Psoas muscle (tissue), 8 donors: ENCODE data around the gene CFAP65. TPM values are rescaled to one million over a fixed set of nuclear protein-coding genes. Genes with fewer than 3 reads are reported as not detected.

ENCODE experiments used
- ATAC-seq, 4 donors: fragments of 200-7000 bp; cut with Tn5 transposase; one replicate each; pipeline ENCODE4 v1.9.1; 2020; ENCODE audit warnings: moderate library complexity in 3 of 4, mild to moderate bottlenecking in 2 of 4
- DNase-seq, 2 donors: peaks; one replicate each; pipeline ENCODE4 v3.0.0-alpha.2; 2020
- H3K27ac ChIP-seq: fragments of 200-600 bp; one replicate; pipeline ENCODE4 v1.8.0; 2022
- H3K27me3 ChIP-seq, 3 donors: fragments of 200-600 bp in 1 of 3; one replicate each; pipeline versions ENCODE4 v1.6.1 to v1.8.0; 2013 to 2022; ENCODE audit warnings: low read length in 2 of 3, mild to moderate bottlenecking in 2 of 3, moderate library complexity in 1 of 3; ENCODE audit not compliant: insufficient read depth in 3 of 3
- H3K36me3 ChIP-seq, 2 donors: fragments of 200-600 bp in 1 of 2; one replicate each; pipeline versions ENCODE4 v1.6.1 to v1.8.0; 2013 to 2022; ENCODE audit warnings: low read depth in 1 of 2, mild to moderate bottlenecking in 1 of 2, moderate library complexity in 1 of 2; ENCODE audit not compliant: insufficient read depth in 1 of 2
- H3K4me1 ChIP-seq: fragments of 200-600 bp; one replicate; pipeline ENCODE4 v1.8.0; 2022
- H3K4me3 ChIP-seq: fragments of 200-600 bp; one replicate; pipeline ENCODE4 v1.8.0; 2022; ENCODE audit warnings: mild to moderate bottlenecking
- H3K9me3 ChIP-seq: fragments of 200-600 bp; one replicate; pipeline ENCODE4 v1.8.0; 2022
- CTCF ChIP-seq: fragments of 200-600 bp; IDR thresholded peaks from one replicate; pipeline ENCODE4 v1.8.0; 2022; ENCODE audit warnings: antibody characterized with exemption
- WGBS, 3 donors: extraction: QIAGEN DNeasy Blood & Tissue Kit; methylation state at CpG; one replicate each; pipeline versions ENCODE4 v1.1.6 to v1.1.7; 2013; 5-methylcytosine and 5-hydroxymethylcytosine counted together
- intact Hi-C, 2 donors: fragments of 100-400 bp; cut with DNase I; formaldehyde crosslinking; loops; one replicate each; pipeline versions ENCODE4 v1.11.0 to v1.14.2; 2022
- polyA plus RNA-seq, 3 donors: library from polyadenylated mRNA; stranded (reverse); fragments of 200-250 nt; gene quantifications; one replicate each; pipeline ENCODE4 v1.2.3, GENCODE V29; 2013
- total RNA-seq, 4 donors: library from RNA; stranded (reverse); fragmentation: NEBNext Ultra II Directional in 2 of 4; extraction: Animal tissue kit (Norgen Biotek cat#: 25700) in 2 of 4; gene quantifications; one replicate each; pipeline versions ENCODE4 v1.2.1 to v1.2.4, GENCODE V29; 2021 to 2023
- donor health status: healthy with polysubstance abuse.
- donor health status: DM: no; HTN: no; CAD: no; lungs with moderate emphysema.
- donor health status: Bipolar disorder and iron deficiency.
- donor health status: healthy.
- donor health status: DM: yes; HTN: yes; CAD: no.
- donor health status: DM: no; HTN: no; CAD: no.
- donor health status: DM: no; HTN: no; CAD: no.
- donor health status: DM: yes; HTN: yes; CAD: no.

CFAP65 gene
- total and polyA plus RNA-seq, 7 donors = not detected

- peaks cover 5% of the 10 kb centered on the region for H3K4me1 ChIP-seq
- ATAC-seq (no peak), DNase-seq (no peak)
- no peak for TF ChIP-seq CTCF
- intact Hi-C loops = no loop called here
- 60 to 66% (median 63%) methylated on average over 4 of the region's 4 CpGs for WGBS, 3 donors
- no peaks in the 10 kb centered on the region for H3K36me3 ChIP-seq
- H3K4me3 ChIP-seq = no peak overlapping the region
- H3K27me3 ChIP-seq = peaks cover 5 to 76% (median 9%) of the 10 kb centered on the region in 3 donors
- H3K27ac ChIP-seq = no peak overlapping the region
- H3K9me3 ChIP-seq = no peaks in the 10 kb centered on the region
These were observed 841 bp upstream of the CFAP65 start for GRCh38 chr2:219042157-219042556.

- DNase-seq (no peak), ATAC-seq (no peak)
- Histone ChIP-seq H3K36me3 (no peaks in the 10 kb centered on the region), H3K4me1 (peaks cover 5% of the 10 kb centered on the region), H3K4me3 (no peak overlapping the region), H3K9me3 (no peaks in the 10 kb centered on the region), H3K27me3 (peaks cover 5 to 65% (median 9%) of the 10 kb centered on the region in 3 donors), H3K27ac (no peak overlapping the region)
- 0 to 22% (median 0%) methylated on average over 1 of the region's 1 CpG for WGBS, 3 donors
- TF ChIP-seq CTCF = no peak
- intact Hi-C loops = no loop called here
These were observed 2.7 kb downstream of the CFAP65 start for GRCh38 chr2:219038600-219038999.

GRCh38 chr2:219037783-219038499, 3.4 kb downstream of the CFAP65 start:
- Histone ChIP-seq H3K4me3 (no peak overlapping the region), H3K27ac (no peak overlapping the region), H3K4me1 (peaks cover 5% of the 10 kb centered on the region), H3K9me3 (no peaks in the 10 kb centered on the region), H3K27me3 (peaks cover 5 to 65% (median 9%) of the 10 kb centered on the region in 3 donors), H3K36me3 (no peaks in the 10 kb centered on the region)
- DNase-seq (no peak), ATAC-seq (no peak)
- no peak for TF ChIP-seq CTCF
- intact Hi-C loops = no loop called here
- WGBS, 3 donors = 54 to 60% (median 59%) methylated on average over 8 of the region's 8 CpGs

GRCh38 chr2:219035942-219036341, 5.4 kb downstream of the CFAP65 start:
- Histone ChIP-seq H3K27ac (no peak overlapping the region), H3K27me3 (peaks cover 2 to 63% (median 5%) of the 10 kb centered on the region in 3 donors), H3K4me3 (no peak overlapping the region), H3K36me3 (no peaks in the 10 kb centered on the region), H3K4me1 (peaks cover under 1% of the 10 kb centered on the region), H3K9me3 (no peaks in the 10 kb centered on the region)
- DNase-seq (no peak), ATAC-seq (no peak)
- WGBS, 3 donors = 64 to 80% (median 71%) methylated on average over 2 of the region's 2 CpGs
- TF ChIP-seq CTCF = no peak
- intact Hi-C loops = no loop called here

GRCh38 chr2:219034823-219035222, 6.5 kb downstream of the CFAP65 start:
- no peak for TF ChIP-seq CTCF
- H3K4me3 ChIP-seq = no peak overlapping the region
- ATAC-seq = no peak
- DNase-seq = no peak
- 48 to 55% (median 53%) methylated on average over 6 of the region's 6 CpGs for WGBS, 3 donors
- H3K27ac ChIP-seq = no peak overlapping the region
- H3K4me1 ChIP-seq = no peaks in the 10 kb centered on the region
- H3K27me3 ChIP-seq = peaks cover 0 to 61% (median 5%) of the 10 kb centered on the region in 3 donors
- H3K9me3 ChIP-seq = no peaks in the 10 kb centered on the region
- intact Hi-C loops = no loop called here
- no peaks in the 10 kb centered on the region for H3K36me3 ChIP-seq
